ENCODE data around the gene DRGX. TPM values are rescaled to one million over a fixed set of nuclear protein-coding genes. Genes with fewer than 3 reads are reported as not detected.
A peak's percentile ranks its signal among the peaks of the same experiment; 100 is the strongest.

Gene DRGX
- total RNA-seq, 1 donor: not detected

GRCh38 chr10:49397036-49397999, 1.4 kb upstream of the DRGX start:
- Histone ChIP-seq H4K20me1 (ENCODE audit: insufficient read depth, low read length) (no peaks in the 10 kb centered on the region), H3K36me3 (ENCODE audit: insufficient read depth, low read length) (no peaks in the 10 kb centered on the region), H3K4me3 (ENCODE audit: insufficient read depth, low read length) (no peak overlapping the region)

GRCh38 chr10:49396666-49396999, 744 bp upstream of the DRGX start:
- no peaks in the 10 kb centered on the region for H3K4me1 ChIP-seq (ENCODE audit: insufficient read depth, low read length)
- H2AFZ ChIP-seq (ENCODE audit: low read length): no peak overlapping the region
- H3K4me2 ChIP-seq (ENCODE audit: insufficient read depth, low read length): no peak overlapping the region
- no peak for TF ChIP-seq CTCF (IDR thresholded peaks at IDR 0.05; ENCODE audit: extremely low read depth, low read depth, low read length)
- no peak overlapping the region for H3K4me3 ChIP-seq (ENCODE audit: insufficient read depth, low read length)
- no peaks in the 10 kb centered on the region for H3K79me2 ChIP-seq (ENCODE audit: insufficient read depth, low read length)
- no peaks in the 10 kb centered on the region for H3K36me3 ChIP-seq (ENCODE audit: insufficient read depth, low read length)
- DNase-seq (ENCODE audit: insufficient read length, low spot score, missing footprints): no peak
- H3K27ac ChIP-seq (ENCODE audit: low read depth, low read length): no peak overlapping the region
- H3K9me3 ChIP-seq (ENCODE audit: low read depth, low read length): no peaks in the 10 kb centered on the region
- peaks cover 89% of the 10 kb centered on the region for H3K27me3 ChIP-seq (ENCODE audit: insufficient read depth, low read length)
- H4K20me1 ChIP-seq (ENCODE audit: insufficient read depth, low read length): no peaks in the 10 kb centered on the region

More at GRCh38 chr10:49397036-49397999, 1.4 kb upstream of the DRGX start:
- TF ChIP-seq CTCF (IDR thresholded peaks at IDR 0.05; ENCODE audit: extremely low read depth, low read depth, low read length): no peak
- peak overlapping the region; percentile 48 for H3K4me2 ChIP-seq (ENCODE audit: insufficient read depth, low read length)
- H3K4me1 ChIP-seq (ENCODE audit: insufficient read depth, low read length): no peaks in the 10 kb centered on the region
- H2AFZ ChIP-seq (ENCODE audit: low read length): no peak overlapping the region
- H3K79me2 ChIP-seq (ENCODE audit: insufficient read depth, low read length): no peaks in the 10 kb centered on the region
- H3K27ac ChIP-seq (ENCODE audit: low read depth, low read length): no peak overlapping the region
- H3K27me3 ChIP-seq (ENCODE audit: insufficient read depth, low read length): peaks cover 87% of the 10 kb centered on the region
- H3K9me3 ChIP-seq (ENCODE audit: low read depth, low read length): no peaks in the 10 kb centered on the region
- no peak for DNase-seq (ENCODE audit: insufficient read length, low spot score, missing footprints)

DNA sequence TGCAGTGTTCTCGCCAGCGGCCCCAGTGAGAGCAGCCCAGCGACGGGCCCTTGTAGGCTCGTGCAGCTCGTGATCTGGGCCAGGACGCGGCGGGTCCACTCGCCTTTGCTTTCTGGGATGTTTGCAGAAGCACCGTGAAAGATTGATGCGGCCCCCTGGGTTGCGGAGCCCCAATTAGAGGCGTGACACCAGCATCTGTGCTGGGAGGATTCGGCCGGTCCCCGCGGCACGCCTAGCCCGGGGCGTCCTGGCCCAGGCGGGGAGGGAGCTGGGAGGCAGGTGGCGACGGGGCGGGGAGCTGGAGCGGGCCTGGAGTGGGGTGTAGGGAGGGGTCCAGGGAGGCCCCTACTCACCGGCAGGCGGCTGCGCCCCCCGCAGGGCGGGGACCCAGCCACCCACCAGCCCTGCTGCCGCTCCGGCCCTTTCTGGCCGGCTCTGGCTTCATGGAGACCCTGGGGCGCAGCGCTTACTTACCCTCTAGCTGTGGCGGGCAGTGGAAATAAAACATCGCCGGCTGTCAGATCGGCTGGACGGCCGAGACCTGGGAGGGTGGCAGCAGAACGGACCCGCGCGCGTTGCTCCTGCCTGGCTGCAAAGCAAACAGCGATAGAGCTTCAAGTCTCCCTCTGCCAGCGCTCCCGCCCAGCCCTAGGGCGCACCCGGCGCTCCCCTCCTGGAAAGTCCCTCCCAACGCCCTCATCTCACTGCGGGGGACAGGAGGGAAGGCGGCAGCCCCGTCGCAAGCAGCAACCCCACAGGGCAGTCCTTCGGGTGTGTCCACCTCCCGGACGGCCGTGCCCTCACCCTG, 752 bp downstream of the DRGX start:
- no peak for DNase-seq (ENCODE audit: insufficient read length, low spot score, missing footprints)
- no peaks in the 10 kb centered on the region for H3K4me1 ChIP-seq (ENCODE audit: insufficient read depth, low read length)
- no peak overlapping the region for H3K4me2 ChIP-seq (ENCODE audit: insufficient read depth, low read length)
- H4K20me1 ChIP-seq (ENCODE audit: insufficient read depth, low read length): no peaks in the 10 kb centered on the region
- peaks cover 98% of the 10 kb centered on the region for H3K27me3 ChIP-seq (ENCODE audit: insufficient read depth, low read length)
- no peak overlapping the region for H2AFZ ChIP-seq (ENCODE audit: low read length)
- no peak overlapping the region for H3K4me3 ChIP-seq (ENCODE audit: insufficient read depth, low read length)
- no peak for TF ChIP-seq CTCF (IDR thresholded peaks at IDR 0.05; ENCODE audit: extremely low read depth, low read depth, low read length)
- H3K27ac ChIP-seq (ENCODE audit: low read depth, low read length): no peak overlapping the region
- H3K79me2 ChIP-seq (ENCODE audit: insufficient read depth, low read length): no peaks in the 10 kb centered on the region
- H3K36me3 ChIP-seq (ENCODE audit: insufficient read depth, low read length): no peaks in the 10 kb centered on the region
- no peaks in the 10 kb centered on the region for H3K9me3 ChIP-seq (ENCODE audit: low read depth, low read length)

GRCh38 chr10:49393757-49394156, 2.1 kb downstream of the DRGX start:
- H3K79me2 ChIP-seq (ENCODE audit: insufficient read depth, low read length): no peaks in the 10 kb centered on the region
- no peak overlapping the region for H3K4me3 ChIP-seq (ENCODE audit: insufficient read depth, low read length)
- no peak for DNase-seq (ENCODE audit: insufficient read length, low spot score, missing footprints)
- no peak overlapping the region for H3K4me2 ChIP-seq (ENCODE audit: insufficient read depth, low read length)
- no peak for TF ChIP-seq CTCF (IDR thresholded peaks at IDR 0.05; ENCODE audit: extremely low read depth, low read depth, low read length)
- no peaks in the 10 kb centered on the region for H3K4me1 ChIP-seq (ENCODE audit: insufficient read depth, low read length)
- H2AFZ ChIP-seq (ENCODE audit: low read length): no peak overlapping the region
- no peaks in the 10 kb centered on the region for H3K36me3 ChIP-seq (ENCODE audit: insufficient read depth, low read length)
- peaks cover 96% of the 10 kb centered on the region for H3K27me3 ChIP-seq (ENCODE audit: insufficient read depth, low read length)
- no peaks in the 10 kb centered on the region for H3K9me3 ChIP-seq (ENCODE audit: low read depth, low read length)
- no peaks in the 10 kb centered on the region for H4K20me1 ChIP-seq (ENCODE audit: insufficient read depth, low read length)
- no peak overlapping the region for H3K27ac ChIP-seq (ENCODE audit: low read depth, low read length)
